ENCODE measurements around the gene TRDMT1. TPM values are rescaled to one million over a fixed set of nuclear protein-coding genes. Genes with fewer than 3 reads are reported as not detected.

The TRDMT1 gene
- polyA plus RNA-seq, 1 donor from 2014 or later: 25.4 TPM

DNA sequence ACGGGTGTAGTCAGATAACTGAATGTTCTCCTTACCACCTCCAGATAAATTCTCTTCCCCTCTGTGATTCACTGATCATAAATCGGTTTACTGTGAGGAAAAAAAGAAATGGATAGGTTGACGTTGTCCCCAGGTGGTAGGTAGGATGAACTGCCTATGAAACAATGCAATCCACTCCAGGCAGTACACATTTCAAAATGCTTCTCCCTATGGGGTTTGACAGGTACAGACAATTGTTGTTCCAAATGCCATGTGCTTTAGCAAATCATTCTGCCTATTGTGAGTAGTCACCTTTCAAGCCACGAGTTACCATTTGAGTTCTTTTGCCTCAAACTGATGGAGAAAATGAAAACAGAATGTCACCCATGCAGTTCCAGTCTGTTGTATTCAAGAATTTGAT lies 48.3 kb upstream of the TRDMT1 start:
- Histone ChIP-seq H3K9me3 (ENCODE audit: low read length) (no peaks in the 10 kb centered on the region), H3K36me3 (ENCODE audit: insufficient read depth, low read length) (no peaks in the 10 kb centered on the region), H3K27me3 (ENCODE audit: insufficient read depth, low read depth, low read length) (no peaks in the 10 kb centered on the region), H3K27ac (ENCODE audit: low read length) (no peak overlapping the region), H2AFZ (ENCODE audit: low read depth, low read length) (no peak overlapping the region), H3K9me2 (ENCODE audit: insufficient read depth, low read length) (no peaks in the 10 kb centered on the region), H3K79me2 (replicated peaks; ENCODE audit: insufficient read depth, low read length) (no peaks in the 10 kb centered on the region), H3K4me2 (ENCODE audit: low read length) (no peak overlapping the region), H4K20me1 (ENCODE audit: insufficient read depth) (no peaks in the 10 kb centered on the region), H3K4me3 (ENCODE audit: low read length) (no peak overlapping the region), H3F3A (ENCODE audit: insufficient read depth, low read length, poor library complexity, severe bottlenecking) (no peaks in the 10 kb centered on the region), H3K9ac (ENCODE audit: low read length) (no peak overlapping the region)
- TF ChIP-seq EP300 (conservative IDR thresholded peaks at IDR 0.05; ENCODE audit: poor library complexity, severe bottlenecking) (peak; percentile 95), MXI1 (conservative IDR thresholded peaks at IDR 0.05; ENCODE audit: poor library complexity, severe bottlenecking) (peak; percentile 77), EZH2 (IDR thresholded peaks at IDR 0.05; ENCODE audit: borderline replicate concordance, insufficient read depth, low read length, poor library complexity, severe bottlenecking) (no peak), RAD21 (conservative IDR thresholded peaks at IDR 0.05) (peak; percentile 74), SMC3 (conservative IDR thresholded peaks at IDR 0.05; ENCODE audit: poor library complexity) (peak; percentile 69), TAF1 (IDR thresholded peaks at IDR 0.05; ENCODE audit: low read depth) (no peak), CTCF (IDR thresholded peaks at IDR 0.05; ENCODE audit: poor library complexity, severe bottlenecking) (peak; percentile 72), POLR2AphosphoS5 (IDR thresholded peaks at IDR 0.05) (peak; percentile 91)
- TF ChIP-seq, protein P1, sequence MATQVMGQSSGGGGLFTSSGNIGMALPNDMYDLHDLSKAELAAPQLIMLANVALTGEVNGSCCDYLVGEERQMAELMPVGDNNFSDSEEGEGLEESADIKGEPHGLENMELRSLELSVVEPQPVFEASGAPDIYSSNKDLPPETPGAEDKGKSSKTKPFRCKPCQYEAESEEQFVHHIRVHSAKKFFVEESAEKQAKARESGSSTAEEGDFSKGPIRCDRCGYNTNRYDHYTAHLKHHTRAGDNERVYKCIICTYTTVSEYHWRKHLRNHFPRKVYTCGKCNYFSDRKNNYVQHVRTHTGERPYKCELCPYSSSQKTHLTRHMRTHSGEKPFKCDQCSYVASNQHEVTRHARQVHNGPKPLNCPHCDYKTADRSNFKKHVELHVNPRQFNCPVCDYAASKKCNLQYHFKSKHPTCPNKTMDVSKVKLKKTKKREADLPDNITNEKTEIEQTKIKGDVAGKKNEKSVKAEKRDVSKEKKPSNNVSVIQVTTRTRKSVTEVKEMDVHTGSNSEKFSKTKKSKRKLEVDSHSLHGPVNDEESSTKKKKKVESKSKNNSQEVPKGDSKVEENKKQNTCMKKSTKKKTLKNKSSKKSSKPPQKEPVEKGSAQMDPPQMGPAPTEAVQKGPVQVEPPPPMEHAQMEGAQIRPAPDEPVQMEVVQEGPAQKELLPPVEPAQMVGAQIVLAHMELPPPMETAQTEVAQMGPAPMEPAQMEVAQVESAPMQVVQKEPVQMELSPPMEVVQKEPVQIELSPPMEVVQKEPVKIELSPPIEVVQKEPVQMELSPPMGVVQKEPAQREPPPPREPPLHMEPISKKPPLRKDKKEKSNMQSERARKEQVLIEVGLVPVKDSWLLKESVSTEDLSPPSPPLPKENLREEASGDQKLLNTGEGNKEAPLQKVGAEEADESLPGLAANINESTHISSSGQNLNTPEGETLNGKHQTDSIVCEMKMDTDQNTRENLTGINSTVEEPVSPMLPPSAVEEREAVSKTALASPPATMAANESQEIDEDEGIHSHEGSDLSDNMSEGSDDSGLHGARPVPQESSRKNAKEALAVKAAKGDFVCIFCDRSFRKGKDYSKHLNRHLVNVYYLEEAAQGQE (IDR thresholded peaks at IDR 0.05; ENCODE audit: borderline replicate concordance): no peak

DNA sequence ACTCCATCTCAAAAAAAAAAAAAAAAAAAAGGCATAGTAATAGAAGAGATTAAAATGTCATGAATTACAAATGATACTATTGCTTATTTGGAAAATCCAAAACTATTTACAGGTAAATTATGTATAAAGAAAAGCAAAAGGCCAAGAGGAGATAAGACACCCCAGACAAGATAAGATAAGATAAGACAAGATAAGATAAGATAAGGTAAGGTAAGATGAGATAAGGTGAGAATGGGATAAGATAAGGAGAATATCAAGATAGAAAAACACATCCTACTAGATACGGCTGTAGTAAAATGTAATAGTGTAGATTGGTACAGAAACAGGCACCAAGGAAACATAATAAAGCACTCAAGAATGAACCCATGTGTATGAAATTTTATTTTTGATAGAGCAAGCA lies 47.5 kb upstream of the TRDMT1 start:
- Histone ChIP-seq H3K4me2 (ENCODE audit: low read length) (no peak overlapping the region), H3F3A (ENCODE audit: insufficient read depth, low read length, poor library complexity, severe bottlenecking) (no peaks in the 10 kb centered on the region), H3K4me3 (ENCODE audit: low read length) (no peak overlapping the region), H3K9me2 (ENCODE audit: insufficient read depth, low read length) (no peaks in the 10 kb centered on the region), H3K9me3 (ENCODE audit: low read length) (no peaks in the 10 kb centered on the region), H3K9ac (ENCODE audit: low read length) (no peak overlapping the region), H3K79me2 (replicated peaks; ENCODE audit: insufficient read depth, low read length) (no peaks in the 10 kb centered on the region), H3K36me3 (ENCODE audit: insufficient read depth, low read length) (no peaks in the 10 kb centered on the region), H3K27ac (ENCODE audit: low read length) (no peak overlapping the region), H2AFZ (ENCODE audit: low read depth, low read length) (no peak overlapping the region), H4K20me1 (ENCODE audit: insufficient read depth) (no peaks in the 10 kb centered on the region), H3K27me3 (ENCODE audit: insufficient read depth, low read depth, low read length) (no peaks in the 10 kb centered on the region)
- TF ChIP-seq, protein P1 (IDR thresholded peaks at IDR 0.05; ENCODE audit: borderline replicate concordance): no peak
- TF ChIP-seq SMC3 (conservative IDR thresholded peaks at IDR 0.05; ENCODE audit: poor library complexity): no peak
- no peak for TF ChIP-seq POLR2AphosphoS5 (IDR thresholded peaks at IDR 0.05)
- TF ChIP-seq RAD21 (conservative IDR thresholded peaks at IDR 0.05): no peak
